Thymus (tissue), 11 donors: ENCODE measurements around the gene PPP4R4. TPM values are rescaled to one million over a fixed set of nuclear protein-coding genes. Genes with fewer than 3 reads are reported as not detected.

Source experiments
- DNase-seq, 9 donors: peaks; one replicate each; pipeline ENCODE4 v3.0.0-alpha.2; 2013; ENCODE audit warnings: low spot score in 9 of 9, low read depth in 6 of 9, missing footprints in 1 of 9
- H3K27ac ChIP-seq, 2 donors: one replicate each; pipeline ENCODE4 v1.5.1; 2013; ENCODE audit warnings: control low read depth in 1 of 2, low read depth in 1 of 2, low read length in 1 of 2, mild to moderate bottlenecking in 1 of 2, moderate library complexity in 1 of 2
- H3K27me3 ChIP-seq, 2 donors: one replicate each; pipeline ENCODE4 v1.5.1; 2013; ENCODE audit warnings: low read length in 1 of 2; ENCODE audit not compliant: control insufficient read depth in 2 of 2, insufficient read depth in 1 of 2
- H3K36me3 ChIP-seq, 2 donors: one replicate each; pipeline ENCODE4 v1.5.1; 2013; ENCODE audit warnings: low read length in 1 of 2, mild to moderate bottlenecking in 1 of 2, moderate library complexity in 1 of 2; ENCODE audit not compliant: control insufficient read depth in 2 of 2, insufficient read depth in 2 of 2
- H3K4me1 ChIP-seq, 2 donors: one replicate each; pipeline ENCODE4 v1.5.1; 2013; ENCODE audit warnings: low read length in 2 of 2; ENCODE audit not compliant: control insufficient read depth in 2 of 2, insufficient read depth in 2 of 2
- H3K4me3 ChIP-seq, 2 donors: one replicate each; pipeline ENCODE4 v1.5.1; 2013; ENCODE audit warnings: low read length in 2 of 2, control low read depth in 1 of 2, mild to moderate bottlenecking in 1 of 2
- H3K9me3 ChIP-seq, 2 donors: one replicate each; pipeline ENCODE4 v1.5.1; 2013; ENCODE audit warnings: low read length in 1 of 2, mild to moderate bottlenecking in 1 of 2; ENCODE audit not compliant: control insufficient read depth in 2 of 2, insufficient read depth in 1 of 2
- WGBS: extraction: QIAGEN DNeasy Blood & Tissue Kit; methylation state at CpG from one replicate; pipeline ENCODE4 v1.1.7; 2013; 5-methylcytosine and 5-hydroxymethylcytosine counted together
- polyA plus RNA-seq: library from polyadenylated mRNA; stranded (reverse); fragments of 200-250 nt; gene quantifications from one replicate; pipeline ENCODE4 v1.2.3, GENCODE V29; 2013
- total RNA-seq: library from RNA; stranded (reverse); fragments of 120-200 nt; gene quantifications from one replicate; pipeline ENCODE4 v1.2.4, GENCODE V29; 2013
- donor health status: healthy.

Gene PPP4R4
- total and polyA plus RNA-seq, 2 donors, result 0.24 to 1.3 TPM

DNA sequence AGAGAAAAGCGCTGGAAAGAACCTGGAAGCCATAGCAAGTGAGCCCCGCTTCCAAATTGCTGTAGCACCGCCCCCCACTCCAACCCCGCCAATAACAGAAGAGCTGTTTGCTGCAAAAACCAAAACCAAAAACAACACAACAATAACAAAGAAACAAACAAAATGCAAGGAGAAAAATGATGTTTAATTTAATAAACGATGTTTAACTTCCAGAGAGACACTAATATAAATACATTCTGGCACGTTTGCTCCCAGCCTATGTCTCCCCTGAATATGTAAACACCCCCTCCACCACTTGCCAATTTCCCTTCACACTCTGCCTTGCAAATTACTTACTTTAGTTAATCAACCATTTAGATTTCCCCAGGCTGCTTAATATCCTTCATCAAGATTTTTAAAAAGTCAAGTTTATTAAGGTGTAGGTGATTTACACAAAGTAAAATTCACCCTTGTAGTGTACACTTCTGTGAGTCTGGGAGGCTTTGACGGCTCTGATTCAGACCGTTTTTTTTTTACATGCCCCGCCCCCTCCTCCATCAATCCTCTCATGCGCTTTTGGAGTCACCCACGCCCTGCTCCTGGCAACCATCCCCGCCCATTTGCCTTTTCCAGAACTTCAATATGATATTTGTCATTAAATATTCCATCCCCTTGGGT is 44.2 kb upstream of the PPP4R4 start:
- H3K9me3 ChIP-seq, result no peaks in the 10 kb centered on the region
- H3K27me3 ChIP-seq, result peaks cover 3 to 15% of the 10 kb centered on the region in 2 donors
- H3K4me1 ChIP-seq, result peaks cover 4 to 7% of the 10 kb centered on the region in 2 donors
- H3K4me3 ChIP-seq, result peak overlapping the region; percentile 59 to 76
- DNase-seq, result peak in 5 of 9 donors; percentile 23 to 62 (median 40)
- under 1% methylated on average over 12 of the region's 12 CpGs for WGBS
- H3K36me3 ChIP-seq, result peaks cover 0 to 9% of the 10 kb centered on the region in 2 donors
- peak overlapping the region in 1 of 2 donors; percentile 24 for H3K27ac ChIP-seq

- DNase-seq, result peak in 7 of 9 donors; percentile 31 to 75 (median 46)
- 52% methylated on average over 4 of the region's 4 CpGs for WGBS
These were observed 41.7 kb upstream of the PPP4R4 start for GRCh38 chr14:94132285-94132887.

GRCh38 chr14:94135476-94135875 is 38.6 kb upstream of the PPP4R4 start:
- 81% methylated on average over 4 of the region's 4 CpGs for WGBS
- no peak for DNase-seq
- H3K27me3 ChIP-seq, result peaks cover 0 to 12% of the 10 kb centered on the region in 2 donors

More at GRCh38 chr14:94132285-94132887, 41.7 kb upstream of the PPP4R4 start:
- no peak overlapping the region for H3K4me3 ChIP-seq
- peaks cover 0 to 3% of the 10 kb centered on the region in 2 donors for H3K36me3 ChIP-seq
- H3K4me1 ChIP-seq, result peaks cover 4 to 7% of the 10 kb centered on the region in 2 donors
- H3K27me3 ChIP-seq, result peaks cover 3 to 21% of the 10 kb centered on the region in 2 donors
- H3K9me3 ChIP-seq, result peaks cover 0 to 3% of the 10 kb centered on the region in 2 donors
- H3K27ac ChIP-seq, result no peak overlapping the region

GRCh38 chr14:94136575-94137331 is 37.4 kb upstream of the PPP4R4 start:
- H3K4me1 ChIP-seq, result no peaks in the 10 kb centered on the region
- no peaks in the 10 kb centered on the region for H3K36me3 ChIP-seq
- H3K27me3 ChIP-seq, result peaks cover 0 to 12% of the 10 kb centered on the region in 2 donors
- H3K27ac ChIP-seq, result no peak overlapping the region
- DNase-seq, result peak; percentile 47 to 88 (median 70)
- no peak overlapping the region for H3K4me3 ChIP-seq
- WGBS, result 36% methylated on average over 18 of the region's 18 CpGs
- peaks cover 0 to 3% of the 10 kb centered on the region in 2 donors for H3K9me3 ChIP-seq

More at GRCh38 chr14:94135476-94135875, 38.6 kb upstream of the PPP4R4 start:
- no peaks in the 10 kb centered on the region for H3K36me3 ChIP-seq
- H3K4me3 ChIP-seq, result no peak overlapping the region
- H3K9me3 ChIP-seq, result peaks cover 0 to 3% of the 10 kb centered on the region in 2 donors
- no peak overlapping the region for H3K27ac ChIP-seq
- no peaks in the 10 kb centered on the region for H3K4me1 ChIP-seq

GRCh38 chr14:94138251-94138650 is 35.9 kb upstream of the PPP4R4 start:
- peaks cover 0 to 3% of the 10 kb centered on the region in 2 donors for H3K9me3 ChIP-seq
- H3K4me3 ChIP-seq, result no peak overlapping the region
- no peaks in the 10 kb centered on the region for H3K36me3 ChIP-seq
- H3K27me3 ChIP-seq, result peaks cover 0 to 12% of the 10 kb centered on the region in 2 donors
- no peak overlapping the region for H3K27ac ChIP-seq
- H3K4me1 ChIP-seq, result no peaks in the 10 kb centered on the region
- no peak for DNase-seq
- WGBS, result 96% methylated on average over 9 of the region's 9 CpGs

- H3K36me3 ChIP-seq, result no peaks in the 10 kb centered on the region
- 95% methylated on average over 5 of the region's 5 CpGs for WGBS
- H3K27me3 ChIP-seq, result peaks cover 0 to 10% of the 10 kb centered on the region in 2 donors
- no peaks in the 10 kb centered on the region for H3K4me1 ChIP-seq
- peaks cover 0 to 3% of the 10 kb centered on the region in 2 donors for H3K9me3 ChIP-seq
- H3K27ac ChIP-seq, result no peak overlapping the region
- H3K4me3 ChIP-seq, result no peak overlapping the region
- no peak for DNase-seq
These were observed 35.1 kb upstream of the PPP4R4 start for GRCh38 chr14:94139006-94139405.

GRCh38 chr14:94139421-94139820 is 34.7 kb upstream of the PPP4R4 start:
- whole genome bisulfite sequencing, result 96% methylated on average over 5 of the region's 5 CpGs
- Histone ChIP-seq H3K4me3 (no peak overlapping the region), H3K27ac (no peak overlapping the region), H3K27me3 (peaks cover 0 to 10% of the 10 kb centered on the region in 2 donors), H3K9me3 (peaks cover 0 to 3% of the 10 kb centered on the region in 2 donors), H3K4me1 (no peaks in the 10 kb centered on the region), H3K36me3 (no peaks in the 10 kb centered on the region)
- no peak for DNase-seq

DNA sequence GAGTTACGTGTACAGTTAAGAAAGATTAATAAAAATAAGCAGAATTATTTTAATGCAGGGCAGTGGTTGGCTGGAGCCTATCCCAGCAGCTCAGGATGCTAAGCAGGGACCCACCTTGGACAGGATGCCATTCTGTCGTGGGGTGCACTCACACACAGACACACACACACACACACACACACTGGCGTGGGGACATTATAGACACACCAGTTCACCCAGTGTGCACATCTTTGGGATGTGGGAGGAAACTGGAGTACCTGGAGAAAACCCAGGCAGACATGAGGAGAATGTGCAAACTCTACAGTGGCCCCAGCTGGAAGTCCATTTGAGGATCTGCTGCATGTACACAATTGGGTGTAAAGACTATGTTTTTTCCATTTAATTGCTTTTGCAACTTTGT is 31.9 kb upstream of the PPP4R4 start:
- no peaks in the 10 kb centered on the region for H3K4me1 ChIP-seq
- WGBS, result 94% methylated on average over 3 of the region's 3 CpGs
- H3K27me3 ChIP-seq, result peaks cover 0 to 4% of the 10 kb centered on the region in 2 donors
- DNase-seq, result no peak
- no peak overlapping the region for H3K4me3 ChIP-seq
- H3K36me3 ChIP-seq, result no peaks in the 10 kb centered on the region
- no peak overlapping the region for H3K27ac ChIP-seq
- no peaks in the 10 kb centered on the region for H3K9me3 ChIP-seq

DNA sequence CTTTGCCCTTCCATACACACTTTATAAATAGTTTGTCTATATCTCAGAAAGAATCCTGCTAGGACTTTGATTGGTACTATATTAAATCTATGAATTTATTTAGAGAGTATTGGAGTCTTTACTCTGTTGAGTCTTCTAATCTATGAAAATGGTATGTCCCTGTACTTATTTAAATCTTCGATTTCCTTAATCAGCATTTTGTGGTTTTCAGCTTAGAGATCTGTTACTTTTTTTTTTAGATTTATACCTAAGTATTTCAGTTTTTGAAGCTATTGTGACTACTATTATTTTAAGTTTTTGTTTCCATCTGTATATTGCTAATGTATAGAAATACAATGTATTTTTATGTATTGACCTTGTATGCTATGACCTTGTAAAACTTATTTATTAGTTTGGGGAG is 31.3 kb upstream of the PPP4R4 start:
- 93% methylated on average over 1 of the region's 1 CpG for WGBS
- no peak for DNase-seq
- H3K9me3 ChIP-seq, result no peaks in the 10 kb centered on the region

More for the DNA sequence above, 31.3 kb upstream of the PPP4R4 start:
- Histone ChIP-seq H3K27me3 (peaks cover 0 to 4% of the 10 kb centered on the region in 2 donors), H3K27ac (no peak overlapping the region), H3K4me1 (no peaks in the 10 kb centered on the region), H3K36me3 (no peaks in the 10 kb centered on the region), H3K4me3 (no peak overlapping the region)
